Activated CD4-positive, alpha-beta T cell treated with anti-CD3 and anti-CD28 coated beads for 4 hours (primary cell): ENCODE data around the gene CAMK1D.
"Not testable (repeated sequence)": the region's sequence is repeated elsewhere in the genome, so short reads cannot be mapped to it uniquely, and the experiment has no call there.

ENCODE experiments used
- DNase-seq, 2 donors: peaks; one replicate each; pipeline ENCODE4 v3.0.0-alpha.2; 2020

The CAMK1D gene

DNA sequence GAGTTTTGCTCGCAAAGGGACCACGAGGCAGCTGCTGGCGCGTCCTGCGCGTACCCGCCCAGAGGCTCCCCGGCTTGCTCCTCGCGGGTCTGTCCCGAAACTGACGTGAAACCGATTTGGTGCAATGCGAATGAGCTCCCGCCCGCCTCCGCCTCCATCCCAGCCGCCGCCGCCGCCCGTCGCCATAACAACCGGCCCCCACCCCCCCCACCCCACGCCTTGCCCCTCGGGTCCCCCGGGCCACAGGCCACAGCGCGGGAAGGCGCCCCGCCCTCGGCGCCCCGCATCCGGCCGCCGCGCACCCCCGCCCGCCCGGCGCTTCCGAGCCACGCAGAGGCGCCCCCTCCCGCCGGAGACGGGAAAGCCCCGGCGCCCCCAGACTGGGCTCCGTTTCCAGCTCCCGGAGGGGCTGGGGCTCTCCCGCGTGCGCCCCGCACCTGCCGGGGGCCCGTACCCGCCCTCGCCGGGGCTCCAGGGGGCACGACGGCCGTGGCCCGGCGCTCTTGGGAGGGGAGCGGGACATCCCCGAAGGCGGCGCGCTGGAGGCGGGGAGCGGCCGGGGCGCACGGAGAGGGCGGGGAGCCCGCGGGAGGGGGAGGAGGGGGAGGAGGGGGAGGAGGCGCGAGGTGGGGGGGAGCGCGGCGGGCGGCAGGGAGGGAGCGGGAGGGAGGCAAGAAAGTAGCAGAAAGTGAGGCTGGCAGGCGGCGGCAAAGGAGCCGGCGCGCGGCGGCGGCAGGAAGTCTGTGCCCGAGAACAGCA lies at the start of gene CAMK1D:
TSS of gene CAMK1D (plus strand) at position 678 of the 759 bp plus-strand sequence.
- DNase-seq, result peak; percentile 89 to 91

DNA sequence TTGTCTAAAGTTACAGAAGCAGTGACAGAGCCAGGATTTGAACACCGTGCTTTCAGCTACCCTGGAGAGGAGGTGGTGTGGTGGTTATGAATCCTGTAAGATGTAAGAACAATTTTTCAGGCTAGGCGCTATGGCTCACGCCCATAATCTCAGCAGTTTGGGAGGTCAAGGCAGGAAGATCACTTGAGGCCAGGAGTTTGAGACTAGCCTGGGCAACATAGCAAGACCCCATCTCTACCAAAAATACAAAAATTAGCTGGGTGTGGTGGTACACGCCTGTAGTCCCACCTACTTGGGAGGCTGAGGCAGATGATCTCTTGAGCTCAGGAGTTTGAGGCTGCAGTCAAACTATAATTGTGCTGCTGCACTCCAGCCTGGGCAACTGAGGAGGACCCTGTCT lies 48.3 kb upstream of the CAMK1D start:
- not testable (repeated sequence) for DNase-seq

DNA sequence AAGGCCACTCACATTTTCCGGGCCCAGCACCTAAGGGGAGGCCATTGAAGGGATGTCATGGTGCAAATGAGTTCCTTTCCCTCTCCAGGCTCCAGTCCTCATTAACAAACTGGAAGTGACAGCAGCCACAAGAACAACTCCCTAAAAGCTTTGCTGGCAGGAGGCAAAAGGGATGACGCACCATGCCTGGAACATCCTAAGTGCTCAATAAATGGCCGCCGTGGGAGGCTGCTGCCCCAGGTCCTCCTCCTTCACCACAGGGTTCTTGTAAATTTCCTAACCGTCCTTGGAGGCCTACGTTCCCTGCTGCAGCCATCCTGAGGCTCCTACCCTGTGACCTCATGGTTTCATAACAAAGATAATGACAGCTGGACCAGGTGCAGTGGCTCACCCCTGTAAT lies 41.3 kb upstream of the CAMK1D start:
- DNase-seq, result no peak

DNA sequence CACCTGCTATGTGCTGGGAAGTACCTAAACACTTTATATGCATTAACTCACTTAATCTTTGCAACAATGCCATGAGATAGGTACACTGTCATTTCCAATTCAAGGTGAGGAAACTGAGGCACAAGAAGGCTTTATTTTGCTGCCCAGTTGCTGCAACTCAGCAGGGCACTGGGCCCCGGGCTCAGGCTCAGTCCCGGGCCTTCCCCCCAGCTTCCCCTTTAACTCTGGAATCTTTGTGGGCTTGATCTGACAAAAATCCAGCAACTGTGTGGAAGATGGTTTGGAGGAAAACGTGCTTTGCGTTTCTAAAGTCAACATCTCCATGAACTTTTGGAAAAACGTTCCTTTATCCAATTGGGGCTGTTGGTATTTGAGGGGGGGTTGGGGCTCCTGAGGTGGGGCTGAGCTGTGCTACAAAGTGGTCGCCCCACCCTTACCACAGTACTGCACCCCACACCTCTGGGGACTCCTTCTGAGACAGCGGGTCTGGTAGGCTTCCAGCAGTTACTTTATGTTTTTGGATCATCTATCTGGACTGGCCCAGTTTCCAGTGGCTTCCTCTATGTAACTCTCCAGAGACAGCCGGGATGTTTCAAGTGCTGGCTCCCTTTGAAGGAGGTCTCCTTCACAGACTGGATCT lies 40.5 kb upstream of the CAMK1D start:
- DNase-seq, result no peak

DNA sequence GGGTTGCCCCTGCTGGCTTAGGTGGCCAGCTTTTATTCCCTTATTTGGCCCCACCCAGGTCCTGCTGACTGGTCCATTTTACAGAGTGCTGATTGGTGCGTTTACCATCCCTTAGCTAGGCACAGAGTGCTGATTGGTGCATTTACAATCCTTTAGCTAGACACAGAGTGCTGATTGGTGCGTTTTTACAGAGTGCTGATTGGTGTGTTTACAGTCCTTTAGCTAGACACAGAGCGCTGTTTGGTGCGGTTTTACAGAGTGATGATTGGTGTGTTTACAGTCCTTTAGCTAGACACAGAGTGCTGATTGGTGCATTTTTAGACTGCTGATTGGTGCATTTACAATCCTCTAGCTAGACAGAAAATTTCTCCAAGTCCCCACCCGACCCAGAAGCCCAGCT lies 39.6 kb upstream of the CAMK1D start:
- not testable (repeated sequence) for DNase-seq

DNA sequence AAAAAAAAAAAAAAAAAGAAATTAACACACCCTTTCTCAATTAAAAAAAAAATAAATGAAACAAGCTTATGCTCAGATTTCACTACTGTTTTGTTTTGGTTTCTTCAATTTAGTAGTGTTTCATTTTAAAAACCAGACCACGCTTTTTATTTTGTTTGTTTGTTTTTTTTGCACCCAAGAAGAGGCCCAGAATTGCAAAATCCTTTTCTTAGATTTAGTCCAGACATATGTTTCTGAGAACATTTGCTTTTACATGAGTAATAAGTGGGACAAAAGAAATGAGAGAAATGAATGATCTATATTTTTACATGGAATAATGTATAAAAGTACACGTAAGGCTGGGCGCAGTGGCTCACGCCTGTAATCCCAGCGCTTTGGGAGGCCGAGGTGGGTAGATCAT lies 34.5 kb upstream of the CAMK1D start:
- DNase-seq, result no peak

DNA sequence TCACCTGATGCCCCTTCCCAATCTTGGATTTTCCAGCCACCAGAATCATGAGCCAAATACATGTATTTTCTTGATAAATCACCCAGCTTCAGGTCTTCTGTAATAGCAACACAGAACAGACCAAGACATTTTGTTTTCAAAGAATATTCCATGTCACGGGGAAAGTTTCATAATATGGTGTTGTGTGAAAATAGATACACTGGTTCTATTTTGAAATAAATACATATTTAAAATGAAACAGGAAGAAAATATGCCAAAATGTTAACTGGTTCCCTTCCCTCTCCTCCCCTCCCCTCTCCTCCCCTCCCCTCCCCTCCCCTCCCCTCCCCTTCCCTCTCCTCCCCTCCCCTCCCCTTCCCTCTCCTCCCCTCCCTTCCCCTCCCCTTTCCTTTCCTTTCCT lies 30.3 kb upstream of the CAMK1D start:
- DNase-seq, result no peak

DNA sequence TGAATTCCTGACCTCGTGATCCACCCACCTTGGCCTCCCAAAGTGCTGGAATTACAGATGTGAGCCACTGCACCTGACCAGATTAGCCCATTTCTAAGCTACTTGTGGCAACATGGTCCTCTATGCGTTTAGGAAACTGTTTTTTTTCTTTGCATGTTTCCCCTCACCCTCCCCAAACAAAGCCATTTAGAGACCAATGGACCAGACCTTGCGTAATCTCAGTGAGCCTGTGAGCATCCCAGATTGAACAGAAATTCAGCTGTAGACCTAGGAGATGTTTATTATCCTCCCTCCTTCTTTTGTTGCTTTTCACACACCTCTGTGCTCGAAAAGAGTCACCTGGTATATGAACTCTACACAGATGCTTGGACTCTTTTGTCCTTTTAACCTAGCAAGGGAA lies 28.5 kb upstream of the CAMK1D start:
- no peak for DNase-seq

DNA sequence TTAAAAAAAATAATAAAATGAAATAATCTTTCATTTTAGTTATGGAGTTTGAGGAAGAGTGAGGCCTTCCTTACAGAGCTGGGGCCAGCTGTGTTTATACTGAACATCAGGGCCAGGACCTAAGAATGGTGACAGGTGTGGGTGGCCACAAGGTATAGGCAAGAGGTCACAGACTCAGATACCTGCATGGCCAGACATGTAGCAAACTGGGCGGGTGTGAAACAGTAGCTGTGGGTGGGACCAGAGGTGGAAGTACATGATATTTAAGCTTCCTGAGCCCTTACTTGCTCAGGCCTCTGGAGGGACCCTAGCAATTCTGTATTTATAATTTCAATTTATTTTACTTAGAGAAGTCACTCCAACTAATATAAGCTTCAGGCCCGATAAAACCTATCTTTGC lies 27.7 kb upstream of the CAMK1D start:
- no peak for DNase-seq

DNA sequence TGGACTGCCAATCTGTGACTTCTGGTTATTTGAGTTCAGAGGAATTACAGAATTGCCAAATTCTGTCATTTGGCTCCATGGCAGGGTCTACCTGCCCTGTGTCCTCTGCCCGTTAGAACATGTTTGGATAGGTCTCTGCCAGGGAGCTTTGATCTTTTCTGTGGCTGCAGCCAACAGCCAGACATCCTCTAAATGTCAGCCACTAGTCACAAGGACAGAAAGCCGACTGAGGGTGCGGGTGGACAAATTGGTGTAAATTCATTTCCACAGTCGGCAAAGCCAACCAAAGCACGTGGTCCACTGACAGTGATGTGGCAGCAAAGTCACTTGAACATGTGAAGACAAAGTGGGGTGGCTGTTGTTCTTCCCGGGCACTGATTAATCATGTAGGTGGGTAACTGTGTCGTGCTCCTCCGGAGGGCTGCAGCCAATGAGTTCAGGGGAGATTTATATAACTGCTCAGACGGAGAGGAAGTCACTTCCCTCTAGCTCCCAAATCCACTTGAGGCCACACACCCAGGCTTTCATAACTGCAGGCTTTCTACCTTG lies 26.7 kb upstream of the CAMK1D start:
- no peak for DNase-seq

DNA sequence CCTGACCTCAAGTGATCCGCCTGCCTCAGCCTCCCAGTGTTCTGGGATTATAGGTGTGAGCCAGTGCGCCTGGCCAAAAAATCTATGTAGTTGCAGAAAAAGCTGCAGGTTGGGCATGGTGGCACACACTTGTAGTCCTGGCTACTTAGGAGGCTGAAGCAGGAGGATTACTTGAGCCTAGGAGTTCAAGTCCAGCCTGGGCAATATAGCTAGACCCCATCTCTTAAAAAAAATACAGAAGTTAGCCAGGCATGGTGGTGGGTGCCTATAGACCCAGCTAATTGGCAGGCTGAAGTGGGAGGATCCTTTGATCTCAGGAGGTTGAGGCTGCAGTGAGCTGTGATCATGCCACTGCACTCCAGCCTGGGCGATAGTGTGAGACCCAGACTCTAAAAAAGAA lies 24.8 kb upstream of the CAMK1D start:
- no peak for DNase-seq

DNA sequence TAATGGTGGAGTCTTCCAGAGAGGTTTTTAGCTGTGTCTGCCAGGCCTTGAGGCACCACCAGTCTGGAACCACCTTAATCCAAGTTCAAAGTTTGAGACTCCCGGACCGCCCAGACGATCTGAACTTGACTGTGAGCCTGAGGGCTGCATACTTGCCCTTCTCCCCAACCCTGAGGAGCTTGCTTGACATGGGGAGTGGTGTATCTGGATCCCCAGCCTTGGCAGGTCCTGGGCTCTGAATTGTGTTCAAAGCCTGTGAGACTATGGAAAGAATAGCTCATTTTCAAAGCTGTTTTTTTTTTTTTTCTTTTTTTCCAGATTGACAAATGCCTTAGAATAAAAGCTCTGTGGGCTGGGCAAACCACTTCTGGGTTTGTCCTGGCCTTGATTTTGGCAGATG lies 22.3 kb upstream of the CAMK1D start:
- no peak for DNase-seq

DNA sequence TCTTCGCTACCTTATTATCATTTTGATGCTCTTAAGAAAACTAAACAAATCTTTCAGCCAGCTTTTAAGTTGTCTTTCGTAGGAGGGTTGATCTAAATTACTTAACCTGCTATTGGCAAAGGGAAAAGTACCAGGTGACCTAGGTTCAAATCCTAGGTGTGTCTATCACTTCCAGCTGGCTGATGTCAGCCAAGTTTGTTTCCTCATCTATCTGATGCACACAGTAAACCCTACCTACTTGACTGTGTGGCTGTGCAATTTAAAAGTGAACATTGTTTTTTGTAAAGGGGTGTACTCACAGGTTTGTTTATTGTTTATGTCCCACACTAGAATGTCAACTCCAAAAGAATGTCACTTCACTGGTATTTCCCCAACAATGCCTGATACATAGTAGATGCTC lies 21.9 kb upstream of the CAMK1D start:
- no peak for DNase-seq

DNA sequence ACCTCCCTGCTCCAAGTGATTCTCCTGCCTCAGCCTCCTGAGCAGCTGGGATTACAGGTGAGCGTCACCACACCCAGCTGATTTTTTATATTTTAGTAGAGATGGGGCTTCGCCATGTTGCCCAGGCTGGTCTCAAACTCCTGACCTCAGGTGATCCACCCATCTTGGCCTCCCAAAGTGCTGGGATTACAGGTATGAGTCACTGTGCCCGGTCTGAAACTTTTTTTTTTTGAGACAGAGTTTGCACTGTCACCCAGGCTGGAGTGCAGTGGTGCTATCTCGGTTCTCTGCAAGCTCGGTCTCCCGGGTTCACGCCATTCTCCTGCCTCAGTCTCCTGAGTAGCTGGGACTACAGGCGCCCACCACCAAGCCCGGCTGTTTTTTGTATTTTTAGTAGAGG lies 21.0 kb upstream of the CAMK1D start:
- not testable (repeated sequence) for DNase-seq

DNA sequence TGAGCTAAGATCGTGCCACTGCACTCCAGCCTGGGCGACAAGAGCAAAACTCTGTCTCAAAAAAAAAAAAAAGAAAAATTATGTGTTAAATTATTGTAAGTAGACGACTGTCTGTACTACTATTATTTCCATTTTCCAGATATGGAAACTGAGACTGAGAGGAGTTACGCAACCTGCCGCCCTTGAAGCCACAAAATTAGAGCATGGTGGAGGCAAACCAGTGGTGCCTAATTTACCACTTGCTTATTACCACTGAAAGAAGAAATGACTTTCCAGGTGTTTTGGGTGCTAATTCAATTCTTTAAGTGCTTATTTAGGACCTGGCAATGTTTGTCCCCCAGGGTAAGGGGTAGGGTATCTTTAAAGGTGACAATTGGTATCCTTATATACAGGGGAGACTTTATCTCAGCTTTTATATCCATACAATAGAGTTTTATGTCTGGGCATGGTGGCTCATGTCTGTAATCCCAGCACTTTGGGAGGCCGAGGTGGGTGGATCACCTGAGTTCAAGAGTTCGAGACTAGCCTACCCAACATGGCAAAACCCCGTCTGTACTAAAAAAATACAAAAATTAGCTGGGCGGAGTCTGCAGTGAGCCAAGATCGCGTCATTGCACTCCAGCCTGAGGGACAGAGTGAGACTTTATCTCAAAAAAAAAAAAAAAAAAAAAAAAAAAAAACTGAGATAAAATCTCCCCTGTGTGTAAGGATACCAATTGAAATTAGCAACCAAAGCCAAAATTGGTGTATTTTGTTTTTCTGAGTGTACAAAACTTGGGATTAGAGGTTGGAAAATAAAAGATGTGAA lies 16.6 kb upstream of the CAMK1D start:
- no peak for DNase-seq

DNA sequence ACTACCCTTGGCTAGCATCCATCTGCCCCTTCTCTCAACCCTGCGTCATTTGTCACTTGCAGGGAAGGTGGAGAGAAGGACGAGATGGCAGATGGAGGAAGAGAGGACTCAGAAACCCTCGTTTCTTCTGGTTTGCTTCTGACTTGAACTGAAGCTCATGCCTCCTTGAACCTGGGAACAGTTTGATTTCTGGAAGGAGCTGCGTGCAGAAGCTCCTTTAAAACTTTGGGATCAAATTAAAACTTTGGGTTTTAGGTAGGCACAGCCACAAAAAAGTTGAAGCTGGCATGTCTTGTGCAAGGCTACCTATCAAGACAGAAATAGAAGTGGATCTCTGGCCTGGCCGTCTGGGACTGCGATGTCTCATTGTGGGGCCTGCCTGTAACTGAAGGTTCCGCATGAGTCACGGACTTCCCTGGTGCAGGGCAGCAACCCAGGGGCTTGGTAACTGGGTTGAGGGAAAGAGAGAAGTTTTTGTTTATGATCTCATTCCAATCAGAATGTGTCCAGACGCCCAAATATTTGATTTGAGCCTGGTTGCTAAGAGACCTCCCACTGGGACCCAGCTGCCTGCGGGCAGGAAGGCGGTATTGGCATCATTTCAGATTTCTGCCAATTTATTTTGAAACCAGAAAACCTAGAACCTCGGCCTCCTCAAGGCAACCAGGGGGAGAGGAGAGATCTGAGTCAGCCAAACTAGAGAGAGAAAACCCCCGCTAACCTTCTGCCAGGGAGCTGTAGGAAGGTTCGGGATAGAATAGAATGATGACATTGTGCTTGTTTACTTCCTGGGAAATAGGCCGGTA lies 15.8 kb upstream of the CAMK1D start:
- DNase-seq, result peak; percentile 31 to 34

DNA sequence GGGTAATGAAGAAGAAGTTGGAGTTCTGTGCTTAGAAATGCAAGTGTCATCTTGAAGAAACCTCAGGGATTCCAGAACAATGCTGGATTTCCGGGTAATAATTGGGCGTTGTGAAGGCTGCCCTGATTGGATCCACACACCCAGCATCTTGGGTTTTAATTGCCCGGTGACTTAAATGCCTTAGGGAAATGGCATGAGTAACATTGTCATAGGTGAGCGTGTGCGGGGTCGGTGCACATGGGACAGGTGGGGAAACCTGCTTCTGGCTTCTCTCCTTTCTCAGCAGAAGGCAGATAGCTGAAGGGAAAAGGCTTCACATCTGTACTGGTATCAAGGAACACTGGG lies 15.2 kb upstream of the CAMK1D start:
- DNase-seq, result no peak

DNA sequence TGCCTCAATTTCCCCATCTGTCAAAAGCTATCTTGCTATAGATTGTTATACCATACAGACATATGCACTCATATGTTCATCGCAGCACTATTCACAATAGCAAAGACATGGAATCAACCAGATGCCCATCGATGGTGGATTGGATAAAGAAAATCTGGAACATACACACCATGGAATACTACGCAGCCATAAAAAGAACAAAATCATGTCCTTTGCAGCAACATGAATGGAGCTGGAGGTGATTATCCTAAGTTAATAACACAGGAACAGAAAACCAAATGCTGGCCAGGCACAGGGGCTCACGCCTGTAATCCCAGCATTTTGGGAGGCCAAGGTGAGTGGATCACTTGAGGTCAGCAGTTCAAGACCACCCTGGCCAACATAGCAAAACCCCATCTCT lies 14.2 kb upstream of the CAMK1D start:
- DNase-seq, result not testable (repeated sequence)

DNA sequence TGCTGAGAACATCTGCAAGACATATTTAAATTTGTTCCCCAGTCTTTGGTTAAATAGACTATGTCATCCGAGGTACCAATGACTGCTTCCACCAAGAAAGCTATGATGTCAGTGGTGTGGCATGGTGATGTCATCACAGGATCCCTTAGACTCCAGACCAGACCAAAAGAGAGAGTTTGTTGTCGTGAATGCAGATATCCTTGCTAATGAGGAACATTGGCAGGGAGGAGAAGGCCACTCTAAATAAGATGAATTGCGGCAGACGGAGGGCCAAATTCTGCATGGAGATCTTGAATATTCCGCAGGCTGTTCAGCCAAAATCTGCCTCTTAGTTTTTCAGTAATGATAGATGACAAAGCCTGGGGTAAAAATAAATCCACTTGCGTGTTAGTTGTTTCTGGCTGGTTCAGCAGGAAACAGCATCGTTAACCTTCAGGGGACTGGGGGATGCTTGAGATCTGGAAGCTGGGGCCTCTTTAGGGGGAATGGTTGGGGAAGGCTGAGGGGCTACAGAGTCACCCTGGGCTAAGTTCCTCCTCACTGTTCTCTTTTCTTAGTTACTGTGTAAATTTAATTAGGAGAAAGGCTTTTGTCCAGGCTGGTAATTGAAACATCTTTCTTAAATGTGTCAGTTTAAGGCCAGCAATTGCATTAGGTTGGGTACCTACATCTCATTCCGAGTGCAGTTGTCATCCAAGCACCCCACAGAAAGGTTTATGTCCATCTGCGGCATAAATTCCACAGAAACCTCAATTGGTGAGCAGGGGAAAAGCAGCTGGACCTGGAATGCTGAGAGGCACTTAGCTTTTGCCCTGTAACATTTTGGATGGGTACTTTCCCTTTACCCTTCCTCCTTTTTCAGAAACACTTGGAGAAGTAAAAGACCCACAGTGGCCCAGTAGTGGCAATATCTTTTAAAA lies 11.6 kb upstream of the CAMK1D start:
- no peak for DNase-seq

DNA sequence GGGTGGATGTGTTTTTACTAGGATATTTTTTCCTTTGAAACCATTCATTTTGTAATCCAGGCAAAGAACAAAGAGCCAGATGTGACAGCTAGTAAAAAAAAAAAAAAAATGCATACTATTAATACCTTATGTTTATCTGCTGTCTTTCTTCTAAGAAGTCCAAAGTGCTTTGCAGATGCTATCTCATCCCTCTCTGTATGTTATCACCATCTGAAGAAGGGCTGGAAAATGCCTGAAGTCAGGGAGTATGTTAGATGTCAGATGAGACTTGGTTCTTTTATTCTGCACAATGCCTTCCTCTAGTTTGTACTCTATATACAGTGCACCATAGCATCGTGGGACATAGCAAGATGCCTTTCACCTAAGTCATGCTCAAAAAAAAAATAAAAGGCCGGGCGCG lies 10.4 kb upstream of the CAMK1D start:
- DNase-seq, result no peak

DNA sequence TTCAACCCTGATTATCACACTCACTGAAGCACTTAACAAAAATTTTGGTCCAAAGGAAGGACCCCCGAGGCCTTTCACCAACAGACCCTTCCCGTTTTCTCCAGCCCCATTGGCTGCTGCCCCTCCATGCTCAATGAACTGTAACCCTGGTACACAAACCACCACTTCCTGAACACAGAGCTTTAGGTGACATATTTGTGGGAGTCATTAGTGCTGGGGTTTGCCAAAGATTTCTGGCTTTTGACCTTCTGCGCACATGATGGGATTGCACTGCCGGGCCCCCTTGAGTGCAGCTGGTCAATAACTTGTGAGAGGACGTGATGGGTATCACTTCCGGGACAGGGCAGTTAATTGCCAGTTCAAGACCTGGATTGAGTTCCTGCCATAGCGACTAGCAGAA lies 9.0 kb upstream of the CAMK1D start:
- DNase-seq, result no peak

DNA sequence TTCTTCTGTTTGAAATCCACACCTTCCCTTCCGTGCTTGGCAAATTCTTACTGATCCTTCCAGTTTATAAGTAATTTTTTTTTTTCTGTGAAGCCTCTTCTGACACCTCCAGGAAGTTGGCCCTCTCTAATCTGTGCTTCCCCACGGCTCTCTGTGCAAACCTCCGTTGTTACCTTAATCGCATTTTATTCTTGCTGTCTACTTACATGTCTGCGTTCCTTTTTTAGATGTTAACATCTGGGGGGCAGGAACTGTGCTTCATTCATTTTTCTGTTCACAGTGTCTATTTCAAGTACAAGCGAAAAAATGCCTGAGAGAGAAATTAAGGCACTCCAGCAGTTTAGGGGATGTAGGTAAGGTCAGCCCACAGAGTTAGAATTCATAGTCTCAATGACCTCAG lies 8.4 kb upstream of the CAMK1D start:
- no peak for DNase-seq
